ENCODE measurements around the gene PNPLA7.

PNPLA7 gene

GRCh38 chr9:137496601-137497375, 53.4 kb downstream of the PNPLA7 start:
- Histone ChIP-seq H2AFZ (ENCODE audit: low read depth, low read length) (no peak overlapping the region), H3K36me3 (ENCODE audit: control insufficient read depth in 1 of 2, insufficient read depth in 2 of 2, low read depth in 1 of 2, low read length in 2 of 2) (peaks cover 0 to 11% of the 10 kb centered on the region in 2 experiments), H2BK5ac (ENCODE audit: low read depth, low read length, poor library complexity, severe bottlenecking) (no peak overlapping the region), H2AK5ac (ENCODE audit: low read length, severe bottlenecking) (no peak overlapping the region), H3K9ac (ENCODE audit: low read length) (no peak overlapping the region), H3K14ac (ENCODE audit: low read length in 2 of 2) (no peak overlapping the region), H4K8ac (ENCODE audit: low read length) (no peak overlapping the region), H3K4me2 (ENCODE audit: low read length, poor library complexity, severe bottlenecking) (no peak overlapping the region), H2BK15ac (ENCODE audit: low read depth, poor library complexity, severe bottlenecking) (no peak overlapping the region), H3K79me1 (replicated peaks; ENCODE audit: low read length, poor library complexity, severe bottlenecking) (no peaks in the 10 kb centered on the region), H2BK120ac (ENCODE audit: low read depth, low read length) (no peak overlapping the region), H3K18ac (ENCODE audit: low read depth in 1 of 2, low read length in 2 of 2) (no peak overlapping the region), H3K27ac (ENCODE audit: low read length, poor library complexity, severe bottlenecking) (no peak overlapping the region), H3K27me3 (ENCODE audit: control insufficient read depth in 1 of 2, insufficient read depth in 1 of 2, low read length in 2 of 2) (no peaks in the 10 kb centered on the region), H3K9me3 (ENCODE audit: control insufficient read depth, low read length) (no peaks in the 10 kb centered on the region), H3K4me1 (ENCODE audit: control insufficient read depth, insufficient read depth, low read depth, low read length) (no peaks in the 10 kb centered on the region), H3K4ac (ENCODE audit: low read depth in 1 of 2, low read length in 2 of 2) (no peak overlapping the region), H2BK12ac (ENCODE audit: low read length in 2 of 2) (no peak overlapping the region), H3K23ac (ENCODE audit: low read length in 2 of 2) (no peak overlapping the region), H4K91ac (ENCODE audit: low read length) (no peak overlapping the region), H3K4me3 (ENCODE audit: insufficient read depth in 1 of 2, low read depth in 1 of 2, low read length in 2 of 2) (no peak overlapping the region)
- DNase-seq, result no peak
- 96% methylated on average over 24 of the region's 27 CpGs for WGBS

GRCh38 chr9:137494550-137495351, 55.5 kb downstream of the PNPLA7 start:
- Histone ChIP-seq H3K14ac (ENCODE audit: low read length in 2 of 2) (peak overlapping the region in 1 of 2 experiments; percentile 35), H3K4ac (ENCODE audit: low read depth in 1 of 2, low read length in 2 of 2) (no peak overlapping the region), H4K8ac (ENCODE audit: low read length) (no peak overlapping the region), H2BK12ac (ENCODE audit: low read length in 2 of 2) (no peak overlapping the region), H4K91ac (ENCODE audit: low read length) (peak overlapping the region; percentile 20), H3K4me3 (ENCODE audit: insufficient read depth in 1 of 2, low read depth in 1 of 2, low read length in 2 of 2) (no peak overlapping the region), H2BK5ac (ENCODE audit: low read depth, low read length, poor library complexity, severe bottlenecking) (no peak overlapping the region), H3K4me1 (ENCODE audit: control insufficient read depth, insufficient read depth, low read depth, low read length) (no peaks in the 10 kb centered on the region), H3K36me3 (ENCODE audit: control insufficient read depth in 1 of 2, insufficient read depth in 2 of 2, low read depth in 1 of 2, low read length in 2 of 2) (peaks cover 3 to 11% of the 10 kb centered on the region in 2 experiments), H3K79me1 (replicated peaks; ENCODE audit: low read length, poor library complexity, severe bottlenecking) (no peaks in the 10 kb centered on the region), H3K9me3 (ENCODE audit: control insufficient read depth, low read length) (no peaks in the 10 kb centered on the region), H3K23ac (ENCODE audit: low read length in 2 of 2) (no peak overlapping the region), H2BK120ac (ENCODE audit: low read depth, low read length) (no peak overlapping the region), H2AFZ (ENCODE audit: low read depth, low read length) (no peak overlapping the region), H2BK15ac (ENCODE audit: low read depth, poor library complexity, severe bottlenecking) (no peak overlapping the region), H3K27me3 (ENCODE audit: control insufficient read depth in 1 of 2, insufficient read depth in 1 of 2, low read length in 2 of 2) (no peaks in the 10 kb centered on the region), H3K4me2 (ENCODE audit: low read length, poor library complexity, severe bottlenecking) (no peak overlapping the region), H3K9ac (ENCODE audit: low read length) (no peak overlapping the region), H3K18ac (ENCODE audit: low read depth in 1 of 2, low read length in 2 of 2) (no peak overlapping the region), H2AK5ac (ENCODE audit: low read length, severe bottlenecking) (no peak overlapping the region), H3K27ac (ENCODE audit: low read length, poor library complexity, severe bottlenecking) (no peak overlapping the region)
- DNase-seq, result no peak
- whole genome bisulfite sequencing, result 96% methylated on average over 46 of the region's 46 CpGs

GRCh38 chr9:137494104-137494544, 56.1 kb downstream of the PNPLA7 start:
- WGBS, result 87% methylated on average over 13 of the region's 13 CpGs
- H3K23ac ChIP-seq (ENCODE audit: low read length in 2 of 2), result no peak overlapping the region
- H3K27me3 ChIP-seq (ENCODE audit: control insufficient read depth in 1 of 2, insufficient read depth in 1 of 2, low read length in 2 of 2), result no peaks in the 10 kb centered on the region
- H4K91ac ChIP-seq (ENCODE audit: low read length), result peak overlapping the region; percentile 20
- no peaks in the 10 kb centered on the region for H3K4me1 ChIP-seq (ENCODE audit: control insufficient read depth, insufficient read depth, low read depth, low read length)
- H3K27ac ChIP-seq (ENCODE audit: low read length, poor library complexity, severe bottlenecking), result no peak overlapping the region
- H2AFZ ChIP-seq (ENCODE audit: low read depth, low read length), result no peak overlapping the region
- no peak overlapping the region for H2AK5ac ChIP-seq (ENCODE audit: low read length, severe bottlenecking)
- H2BK12ac ChIP-seq (ENCODE audit: low read length in 2 of 2), result no peak overlapping the region
- no peak overlapping the region for H2BK120ac ChIP-seq (ENCODE audit: low read depth, low read length)
- no peak overlapping the region for H3K18ac ChIP-seq (ENCODE audit: low read depth in 1 of 2, low read length in 2 of 2)
- DNase-seq, result no peak
- no peak overlapping the region for H3K4ac ChIP-seq (ENCODE audit: low read depth in 1 of 2, low read length in 2 of 2)
- H2BK15ac ChIP-seq (ENCODE audit: low read depth, poor library complexity, severe bottlenecking), result no peak overlapping the region
- H3K79me1 ChIP-seq (replicated peaks; ENCODE audit: low read length, poor library complexity, severe bottlenecking), result no peaks in the 10 kb centered on the region
- no peak overlapping the region for H3K9ac ChIP-seq (ENCODE audit: low read length)
- H3K14ac ChIP-seq (ENCODE audit: low read length in 2 of 2), result no peak overlapping the region
- no peak overlapping the region for H2BK5ac ChIP-seq (ENCODE audit: low read depth, low read length, poor library complexity, severe bottlenecking)
- no peak overlapping the region for H3K4me3 ChIP-seq (ENCODE audit: insufficient read depth in 1 of 2, low read depth in 1 of 2, low read length in 2 of 2)
- H3K9me3 ChIP-seq (ENCODE audit: control insufficient read depth, low read length), result no peaks in the 10 kb centered on the region
- H3K36me3 ChIP-seq (ENCODE audit: control insufficient read depth in 1 of 2, insufficient read depth in 2 of 2, low read depth in 1 of 2, low read length in 2 of 2), result peaks cover 3 to 11% of the 10 kb centered on the region in 2 experiments
- H4K8ac ChIP-seq (ENCODE audit: low read length), result no peak overlapping the region
- H3K4me2 ChIP-seq (ENCODE audit: low read length, poor library complexity, severe bottlenecking), result no peak overlapping the region

- Histone ChIP-seq H3K79me1 (replicated peaks; ENCODE audit: low read length, poor library complexity, severe bottlenecking) (no peaks in the 10 kb centered on the region), H2BK5ac (ENCODE audit: low read depth, low read length, poor library complexity, severe bottlenecking) (no peak overlapping the region), H2AK5ac (ENCODE audit: low read length, severe bottlenecking) (no peak overlapping the region), H3K9ac (ENCODE audit: low read length) (no peak overlapping the region), H3K36me3 (ENCODE audit: control insufficient read depth in 1 of 2, insufficient read depth in 2 of 2, low read depth in 1 of 2, low read length in 2 of 2) (peaks cover 3 to 9% of the 10 kb centered on the region in 2 experiments), H3K4ac (ENCODE audit: low read depth in 1 of 2, low read length in 2 of 2) (no peak overlapping the region), H2AFZ (ENCODE audit: low read depth, low read length) (no peak overlapping the region), H4K8ac (ENCODE audit: low read length) (no peak overlapping the region), H3K4me3 (ENCODE audit: insufficient read depth in 1 of 2, low read depth in 1 of 2, low read length in 2 of 2) (no peak overlapping the region), H3K14ac (ENCODE audit: low read length in 2 of 2) (no peak overlapping the region), H3K4me2 (ENCODE audit: low read length, poor library complexity, severe bottlenecking) (no peak overlapping the region), H2BK120ac (ENCODE audit: low read depth, low read length) (no peak overlapping the region), H3K27me3 (ENCODE audit: control insufficient read depth in 1 of 2, insufficient read depth in 1 of 2, low read length in 2 of 2) (no peaks in the 10 kb centered on the region), H4K91ac (ENCODE audit: low read length) (no peak overlapping the region), H3K27ac (ENCODE audit: low read length, poor library complexity, severe bottlenecking) (no peak overlapping the region), H3K18ac (ENCODE audit: low read depth in 1 of 2, low read length in 2 of 2) (no peak overlapping the region), H2BK15ac (ENCODE audit: low read depth, poor library complexity, severe bottlenecking) (no peak overlapping the region), H3K9me3 (ENCODE audit: control insufficient read depth, low read length) (no peaks in the 10 kb centered on the region), H2BK12ac (ENCODE audit: low read length in 2 of 2) (no peak overlapping the region), H3K4me1 (ENCODE audit: control insufficient read depth, insufficient read depth, low read depth, low read length) (no peaks in the 10 kb centered on the region), H3K23ac (ENCODE audit: low read length in 2 of 2) (no peak overlapping the region)
- no peak for DNase-seq
- WGBS, result 88% methylated on average over 16 of the region's 16 CpGs
Measured at GRCh38 chr9:137493364-137494103, 56.7 kb downstream of the PNPLA7 start.

Data from mesenchymal stem cell (in vitro differentiated cells and primary cell).